ENCODE measurements around the gene PGM2L1. TPM values are rescaled to one million over a fixed set of nuclear protein-coding genes. Genes with fewer than 3 reads are reported as not detected.

The PGM2L1 gene
- polyA plus RNA-seq, 4 donors = 3.7 to 4.3 (median 4.0) TPM

- DNase-seq (ENCODE audit: low read depth in 4 of 4, low spot score in 3 of 4) = no peak
Observed at GRCh38 chr11:74310857-74311256, 87.4 kb downstream of the PGM2L1 start.

- DNase-seq (ENCODE audit: low read depth in 4 of 4, low spot score in 3 of 4) = no peak
Observed at GRCh38 chr11:74307434-74307833, 90.8 kb downstream of the PGM2L1 start.

GRCh38 chr11:74306435-74307175 lies 91.6 kb downstream of the PGM2L1 start:
- DNase-seq (ENCODE audit: low read depth in 4 of 4, low spot score in 3 of 4) = no peak

GRCh38 chr11:74299015-74299414 lies 99.2 kb downstream of the PGM2L1 start:
- no peak for DNase-seq (ENCODE audit: low read depth in 4 of 4, low spot score in 3 of 4)

- DNase-seq (ENCODE audit: low read depth in 4 of 4, low spot score in 3 of 4) = no peak
Observed at GRCh38 chr11:74297484-74297883, 100.7 kb downstream of the PGM2L1 start.

- no peak for DNase-seq (ENCODE audit: low read depth in 4 of 4, low spot score in 3 of 4)
Observed at GRCh38 chr11:74288911-74289310, 109.3 kb downstream of the PGM2L1 start.

GRCh38 chr11:74288161-74288560 lies 110.1 kb downstream of the PGM2L1 start:
- DNase-seq (ENCODE audit: low read depth in 4 of 4, low spot score in 3 of 4) = no peak

GRCh38 chr11:74284466-74284865 lies 113.8 kb downstream of the PGM2L1 start:
- DNase-seq (ENCODE audit: low read depth in 4 of 4, low spot score in 3 of 4) = no peak

- DNase-seq (ENCODE audit: low read depth in 4 of 4, low spot score in 3 of 4) = no peak
Observed at GRCh38 chr11:74283580-74284180, 114.6 kb downstream of the PGM2L1 start.

- DNase-seq (ENCODE audit: low read depth in 4 of 4, low spot score in 3 of 4) = no peak
Observed at GRCh38 chr11:74282914-74283371, 115.3 kb downstream of the PGM2L1 start.

GRCh38 chr11:74282421-74282820 lies 115.8 kb downstream of the PGM2L1 start:
- DNase-seq (ENCODE audit: low read depth in 4 of 4, low spot score in 3 of 4) = no peak

- DNase-seq (ENCODE audit: low read depth in 4 of 4, low spot score in 3 of 4) = no peak
Observed at GRCh38 chr11:74280494-74280893, 117.7 kb downstream of the PGM2L1 start.

Other genes starting within 250 kb of the PGM2L1 start
- 10 to 100 TPM; 19.2 to 24.7 (median 23.4) TPM for gene C2CD3, start 227.4 kb downstream of the PGM2L1 start, polyA plus RNA-seq (ENCODE audit: insufficient read length in 4 of 4)
- gene PPME1, start 227.1 kb downstream of the PGM2L1 start, polyA plus RNA-seq (ENCODE audit: insufficient read length in 4 of 4) = 10 to 100 TPM; 36.8 to 41.4 (median 39.6) TPM
- 1 to 10 TPM in 1 of 4 donors, under 1 TPM in 3; 0.55 to 1.3 (median 0.76) TPM for gene P4HA3, start 86.8 kb downstream of the PGM2L1 start, polyA plus RNA-seq (ENCODE audit: insufficient read length in 4 of 4)
- gene KCNE3, start 69.1 kb upstream of the PGM2L1 start, polyA plus RNA-seq (ENCODE audit: insufficient read length in 4 of 4) = 10 to 100 TPM; 27.6 to 30.1 (median 28.7) TPM
- gene LIPT2, start 95.3 kb upstream of the PGM2L1 start, polyA plus RNA-seq (ENCODE audit: insufficient read length in 4 of 4) = 10 to 100 TPM; 10.1 to 10.8 (median 10.7) TPM
- gene POLD3, start 194.1 kb upstream of the PGM2L1 start, polyA plus RNA-seq (ENCODE audit: insufficient read length in 4 of 4) = 10 to 100 TPM; 29.2 to 37.5 (median 34.2) TPM